HT1080 (cell line): Measurements from ENCODE around the gene B3GNT3. TPM values are rescaled to one million over a fixed set of nuclear protein-coding genes. Genes with fewer than 3 reads are reported as not detected.
A peak's percentile ranks its signal among the peaks of the same experiment; 100 is the strongest.
"Not testable (repeated sequence)": the region's sequence is repeated elsewhere in the genome, so short reads cannot be mapped to it uniquely, and the experiment has no call there.

Source experiments
- DNase-seq: peaks from one replicate; pipeline ENCODE4 v3.0.0-alpha.2; 2015; ENCODE audit warnings: low read depth
- total RNA-seq: library from RNA; depleted of rRNA; stranded (reverse); fragments of >200 nt; shearing (Covaris generic); gene quantifications from 2 replicates; pipeline ENCODE4 v1.2.3, GENCODE V29; 2014

The B3GNT3 gene
- total RNA-seq, 1 experiment from 2014 or later: not detected

- DNase-seq: peak; percentile 70
Measured at GRCh38 chr19:17766543-17767131, 28.3 kb upstream of the B3GNT3 start.

- DNase-seq: no peak
Measured at GRCh38 chr19:17767559-17767958, 27.4 kb upstream of the B3GNT3 start.

GRCh38 chr19:17770613-17771012 is 24.3 kb upstream of the B3GNT3 start:
- no peak for DNase-seq

GRCh38 chr19:17772172-17772571 is 22.8 kb upstream of the B3GNT3 start:
- DNase-seq: no peak

- peak; percentile 58 for DNase-seq
Measured at GRCh38 chr19:17775245-17775927, 19.6 kb upstream of the B3GNT3 start.

GRCh38 chr19:17775991-17776803 is 18.7 kb upstream of the B3GNT3 start:
- DNase-seq: no peak

GRCh38 chr19:17777840-17778239 is 17.1 kb upstream of the B3GNT3 start:
- not testable (repeated sequence) for DNase-seq

GRCh38 chr19:17778251-17778967 is 16.5 kb upstream of the B3GNT3 start:
- no peak for DNase-seq

GRCh38 chr19:17778968-17779929 is 15.7 kb upstream of the B3GNT3 start:
- no peak for DNase-seq

- DNase-seq: no peak
Measured at GRCh38 chr19:17780781-17781180, 14.2 kb upstream of the B3GNT3 start.

GRCh38 chr19:17783721-17784120 is 11.2 kb upstream of the B3GNT3 start:
- not testable (repeated sequence) for DNase-seq

GRCh38 chr19:17784201-17785008 is 10.5 kb upstream of the B3GNT3 start:
- DNase-seq: peak; percentile 52

GRCh38 chr19:17787274-17787913 is 7.5 kb upstream of the B3GNT3 start:
- no peak for DNase-seq

GRCh38 chr19:17788632-17789031 is 6.3 kb upstream of the B3GNT3 start:
- DNase-seq: no peak

GRCh38 chr19:17790059-17790780 is 4.7 kb upstream of the B3GNT3 start:
- no peak for DNase-seq

- DNase-seq: no peak
Measured at GRCh38 chr19:17794412-17794730, 567 bp upstream of the B3GNT3 start.

- no peak for DNase-seq
Measured at GRCh38 chr19:17795495-17795856, 538 bp downstream of the B3GNT3 start.

GRCh38 chr19:17796013-17796837 is 1.3 kb downstream of the B3GNT3 start:
- DNase-seq: no peak
